ENCODE data around the gene TES.

- TF ChIP-seq REST (IDR thresholded peaks at IDR 0.05; ENCODE audit: insufficient read depth in 1 of 2, low read depth in 2 of 2, low read length in 2 of 2) = no peak
- no peak for TF ChIP-seq POLR2AphosphoS5 (IDR thresholded peaks at IDR 0.05; ENCODE audit: low read depth, low read length)
These were observed 19.0 kb downstream of the TES start for GRCh38 chr7:116229366-116229765.
